ENCODE results near the gene NRG3. TPM values are rescaled to one million over a fixed set of nuclear protein-coding genes. Genes with fewer than 3 reads are reported as not detected.

NRG3 gene
- total RNA-seq, 1 donor from 2014 or later, result 1.6 TPM

DNA sequence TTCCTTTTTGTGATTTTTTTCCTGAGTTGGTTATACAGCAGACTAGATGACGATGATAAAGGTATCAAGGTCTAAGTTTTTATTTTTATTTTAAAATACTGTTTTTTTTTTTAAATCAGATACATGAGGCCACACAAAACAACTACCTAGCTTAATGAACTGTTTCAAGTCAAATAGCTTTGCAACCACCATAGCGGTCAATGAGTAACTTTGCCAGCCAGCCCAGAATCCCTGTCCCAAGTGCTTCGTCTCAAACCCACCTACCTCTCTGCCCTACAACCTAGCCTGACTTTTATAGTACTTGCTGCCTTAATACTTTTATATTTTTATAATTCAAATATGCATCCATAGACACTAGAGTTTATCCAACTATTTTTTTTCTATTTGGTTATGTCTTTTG, 676.5 kb downstream of the NRG3 start:
- Histone ChIP-seq H3K4me3 (no peak overlapping the region), H3K27ac (no peak overlapping the region), H3K9me3 (no peaks in the 10 kb centered on the region), H3K36me3 (no peaks in the 10 kb centered on the region), H3K27me3 (no peaks in the 10 kb centered on the region), H3K4me1 (no peaks in the 10 kb centered on the region)
- DNase-seq (ENCODE audit: low spot score in 2 of 2), result no peak
- intact Hi-C loops (cut with DNase I), result no loop called here
- TF ChIP-seq, protein P1, sequence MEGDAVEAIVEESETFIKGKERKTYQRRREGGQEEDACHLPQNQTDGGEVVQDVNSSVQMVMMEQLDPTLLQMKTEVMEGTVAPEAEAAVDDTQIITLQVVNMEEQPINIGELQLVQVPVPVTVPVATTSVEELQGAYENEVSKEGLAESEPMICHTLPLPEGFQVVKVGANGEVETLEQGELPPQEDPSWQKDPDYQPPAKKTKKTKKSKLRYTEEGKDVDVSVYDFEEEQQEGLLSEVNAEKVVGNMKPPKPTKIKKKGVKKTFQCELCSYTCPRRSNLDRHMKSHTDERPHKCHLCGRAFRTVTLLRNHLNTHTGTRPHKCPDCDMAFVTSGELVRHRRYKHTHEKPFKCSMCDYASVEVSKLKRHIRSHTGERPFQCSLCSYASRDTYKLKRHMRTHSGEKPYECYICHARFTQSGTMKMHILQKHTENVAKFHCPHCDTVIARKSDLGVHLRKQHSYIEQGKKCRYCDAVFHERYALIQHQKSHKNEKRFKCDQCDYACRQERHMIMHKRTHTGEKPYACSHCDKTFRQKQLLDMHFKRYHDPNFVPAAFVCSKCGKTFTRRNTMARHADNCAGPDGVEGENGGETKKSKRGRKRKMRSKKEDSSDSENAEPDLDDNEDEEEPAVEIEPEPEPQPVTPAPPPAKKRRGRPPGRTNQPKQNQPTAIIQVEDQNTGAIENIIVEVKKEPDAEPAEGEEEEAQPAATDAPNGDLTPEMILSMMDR (IDR thresholded peaks at IDR 0.05), result no peak

DNA sequence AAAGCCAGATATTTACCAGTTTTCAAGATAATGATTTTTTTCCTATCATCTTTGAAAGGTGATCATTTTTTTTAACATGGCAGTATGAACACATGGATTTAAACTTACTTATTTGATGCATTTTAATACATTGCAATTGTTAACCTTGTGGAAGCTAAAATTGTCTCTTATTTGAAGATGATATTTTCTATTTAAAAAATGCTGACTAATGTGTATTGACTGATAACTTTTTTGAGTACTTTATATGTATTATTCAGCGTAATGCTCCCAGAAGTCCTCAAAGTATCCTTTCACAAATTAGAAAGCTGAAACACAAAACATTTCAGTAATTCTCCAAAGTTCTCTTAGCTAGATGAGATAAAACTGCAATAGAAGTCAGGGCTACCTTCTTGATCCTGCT, 677.3 kb downstream of the NRG3 start:
- Histone ChIP-seq H3K27ac (no peak overlapping the region), H3K27me3 (no peaks in the 10 kb centered on the region), H3K4me1 (no peaks in the 10 kb centered on the region), H3K9me3 (no peaks in the 10 kb centered on the region), H3K4me3 (no peak overlapping the region), H3K36me3 (no peaks in the 10 kb centered on the region)
- intact Hi-C loops (cut with DNase I), result no loop called here
- DNase-seq (ENCODE audit: low spot score in 2 of 2), result no peak
- TF ChIP-seq, protein P1 (IDR thresholded peaks at IDR 0.05), result no peak

DNA sequence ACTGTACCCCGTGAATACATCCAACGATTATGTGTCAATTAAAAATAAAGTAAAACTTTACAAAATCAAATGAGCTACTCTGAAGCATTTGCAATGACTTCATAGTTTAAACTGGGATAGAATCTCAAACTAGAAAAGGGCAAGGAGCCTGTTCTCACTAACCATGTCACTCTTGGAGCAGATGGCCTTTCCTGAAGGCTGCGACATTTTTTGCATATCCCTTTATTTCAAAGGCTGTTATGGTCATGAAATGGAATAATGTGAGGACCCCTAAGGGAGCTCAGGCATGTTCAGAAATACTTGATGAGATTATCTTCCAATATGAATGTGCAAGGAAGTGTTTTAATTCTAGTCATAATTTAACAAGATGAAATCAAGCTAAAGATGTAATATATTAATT, 679.4 kb downstream of the NRG3 start:
- intact Hi-C loops (cut with DNase I), result no loop called here
- TF ChIP-seq, protein P1 (IDR thresholded peaks at IDR 0.05), result no peak

DNA sequence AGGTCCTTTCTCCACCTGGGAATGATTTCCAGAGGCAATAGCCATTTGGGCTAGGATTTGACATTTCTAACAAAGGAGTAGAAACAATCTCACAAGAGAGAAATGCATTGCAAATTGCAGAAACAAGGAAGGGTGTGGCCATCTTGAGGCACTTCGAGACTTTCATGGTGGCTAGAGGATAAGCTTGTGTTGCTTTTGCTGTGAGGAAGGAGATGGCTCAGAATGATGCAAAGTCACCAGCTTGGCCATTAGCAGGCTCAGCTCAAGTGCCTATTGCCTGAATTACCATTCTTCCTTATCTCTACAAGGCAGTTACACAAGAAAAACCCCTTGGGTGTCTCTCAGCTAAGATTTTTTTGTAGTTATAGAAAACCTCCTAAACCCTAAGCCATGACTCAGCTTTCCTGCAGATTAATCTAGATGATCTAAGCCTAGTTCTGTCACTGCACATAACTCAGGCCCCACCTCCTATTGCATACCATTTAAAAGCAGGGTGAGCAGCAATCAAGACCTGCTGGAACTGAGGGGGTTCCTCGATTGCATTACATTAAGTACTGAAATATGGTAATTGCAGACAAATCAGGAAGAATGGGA, 683.1 kb downstream of the NRG3 start:
- no peak overlapping the region for H3K4me3 ChIP-seq
- H3K27ac ChIP-seq, result no peak overlapping the region
- no peak for DNase-seq (ENCODE audit: low spot score in 2 of 2)
- no peaks in the 10 kb centered on the region for H3K9me3 ChIP-seq
- no peaks in the 10 kb centered on the region for H3K27me3 ChIP-seq
- no peaks in the 10 kb centered on the region for H3K36me3 ChIP-seq
- TF ChIP-seq, protein P1 (IDR thresholded peaks at IDR 0.05), result no peak
- no peaks in the 10 kb centered on the region for H3K4me1 ChIP-seq
- intact Hi-C loops (cut with DNase I), result no loop called here

More for the DNA sequence above, 679.4 kb downstream of the NRG3 start:
- Histone ChIP-seq H3K9me3 (no peaks in the 10 kb centered on the region), H3K4me1 (no peaks in the 10 kb centered on the region), H3K4me3 (no peak overlapping the region), H3K36me3 (no peaks in the 10 kb centered on the region), H3K27me3 (no peaks in the 10 kb centered on the region), H3K27ac (no peak overlapping the region)
- DNase-seq (ENCODE audit: low spot score in 2 of 2), result no peak

DNA sequence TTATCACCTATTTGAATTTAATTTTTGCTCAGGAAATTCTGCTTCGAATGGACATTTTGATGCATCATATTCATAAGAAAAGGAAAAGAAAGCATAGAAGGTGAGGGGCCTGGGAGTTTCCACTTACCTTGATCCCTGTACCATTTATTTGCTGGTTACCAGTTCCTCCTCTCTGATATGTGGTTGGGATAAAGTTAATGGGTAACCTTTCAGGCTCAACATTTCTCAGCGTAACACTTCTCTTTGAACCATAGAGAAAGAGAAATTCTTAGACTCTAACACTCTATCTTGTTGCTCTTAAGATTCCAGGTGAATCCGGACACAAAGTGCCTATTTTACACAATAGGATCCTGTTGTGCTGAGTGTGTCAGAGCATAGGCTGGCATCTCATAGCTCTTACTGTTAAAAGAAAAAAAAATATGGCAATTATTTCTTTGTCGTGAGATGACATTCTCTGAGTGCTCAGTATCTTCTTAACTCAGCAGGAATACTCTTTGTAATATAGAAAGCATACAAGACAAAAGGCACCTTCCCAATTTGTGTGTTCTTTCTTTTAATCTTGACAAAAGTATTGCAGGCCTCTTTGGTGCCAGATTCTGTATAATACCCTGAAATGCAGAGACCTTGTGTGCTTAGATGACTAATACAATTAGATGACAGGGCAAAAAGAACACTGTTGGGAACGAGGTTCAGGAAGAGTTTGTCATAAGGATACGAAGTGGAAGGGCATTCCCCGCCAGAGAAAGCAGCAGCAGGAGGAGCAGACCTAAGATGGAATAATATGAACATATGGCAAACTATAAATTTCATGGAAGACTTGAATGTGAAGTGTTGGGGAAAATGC, 689.6 kb downstream of the NRG3 start:
- intact Hi-C loops (cut with DNase I), result no loop called here

More for the DNA sequence above, 689.6 kb downstream of the NRG3 start:
- Histone ChIP-seq H3K27me3 (no peaks in the 10 kb centered on the region), H3K36me3 (no peaks in the 10 kb centered on the region), H3K4me1 (no peaks in the 10 kb centered on the region), H3K27ac (no peak overlapping the region), H3K9me3 (no peaks in the 10 kb centered on the region), H3K4me3 (no peak overlapping the region)
- TF ChIP-seq, protein P1 (IDR thresholded peaks at IDR 0.05), result no peak
- DNase-seq (ENCODE audit: low spot score in 2 of 2), result no peak
